Ammon's horn (tissue), 1 donor: ENCODE data around the gene RAP2A.
A peak's percentile ranks its signal among the peaks of the same experiment; 100 is the strongest.

Source experiments
- DNase-seq: peaks from one replicate; pipeline ENCODE4 v3.0.0-alpha.2; 2016; ENCODE audit warnings: low spot score

RAP2A gene

GRCh38 chr13:97433727-97434396 lies at the start of gene RAP2A:
Gene RAP2A, plus strand, starts transcription at chr13:97434169. Its CDS starts 302 bp downstream, at chr13:97434471.
- peak; percentile 95 for DNase-seq

DNA sequence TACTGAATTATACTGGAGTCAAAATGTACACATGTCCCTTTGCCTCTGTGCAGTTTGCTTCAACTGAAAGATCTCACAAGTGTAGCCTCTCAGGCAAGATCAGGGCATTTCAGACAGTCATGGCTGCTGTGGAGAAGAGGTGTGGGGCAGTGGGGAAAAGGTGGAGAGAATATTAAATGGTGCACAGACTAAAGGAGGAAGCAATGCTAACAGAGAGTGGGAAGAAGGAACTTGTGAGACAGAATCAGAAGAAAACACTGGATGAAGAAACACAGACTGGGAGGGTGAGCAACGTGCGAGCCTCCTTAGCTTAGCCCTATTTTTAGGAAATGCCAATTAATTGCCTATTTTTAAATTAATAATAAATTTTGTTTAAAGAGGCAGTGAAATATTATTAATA lies 49.6 kb upstream of the RAP2A start:
- no peak for DNase-seq

GRCh38 chr13:97385146-97385545 lies 48.8 kb upstream of the RAP2A start:
- no peak for DNase-seq

GRCh38 chr13:97385854-97386253 lies 48.1 kb upstream of the RAP2A start:
- DNase-seq = no peak

GRCh38 chr13:97386801-97387484 lies 47.0 kb upstream of the RAP2A start:
- DNase-seq = peak; percentile 73

DNA sequence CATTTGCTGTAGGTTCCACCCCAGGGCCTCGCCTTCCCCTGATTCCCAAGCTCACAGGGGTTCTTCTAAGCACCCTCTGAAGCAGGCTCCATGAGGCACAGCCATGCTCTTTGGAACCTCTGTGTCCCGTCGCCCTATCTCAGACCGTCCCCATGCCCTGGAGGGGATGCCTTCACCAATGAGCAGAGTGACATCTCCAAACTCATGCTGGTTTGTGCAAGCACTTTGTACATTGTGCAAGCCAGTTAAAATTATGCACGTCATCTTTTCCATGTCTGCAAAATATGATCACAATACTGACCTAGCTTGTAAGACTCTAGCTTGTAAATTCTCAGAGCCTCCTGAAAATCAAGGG lies 46.5 kb upstream of the RAP2A start:
- no peak for DNase-seq

DNA sequence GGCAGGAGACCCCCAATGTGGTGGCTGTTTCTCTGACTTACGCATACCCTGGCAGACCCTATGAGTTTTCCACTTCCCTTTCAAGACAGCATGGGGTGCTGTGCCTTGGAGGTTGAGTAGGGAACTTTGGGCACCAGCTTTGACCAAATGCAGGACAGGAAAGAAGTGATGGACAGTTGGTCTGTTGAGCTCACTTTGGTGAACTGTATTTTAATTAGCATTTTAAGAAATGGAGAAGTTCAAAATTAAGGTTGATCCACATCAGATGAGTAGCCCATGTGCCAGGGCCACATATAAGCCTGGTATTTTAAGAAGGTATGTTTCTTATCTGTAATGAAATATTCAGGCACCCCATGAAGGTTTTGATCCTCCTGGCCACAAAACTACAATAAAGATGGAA lies 46.1 kb upstream of the RAP2A start:
- peak; percentile 42 for DNase-seq

DNA sequence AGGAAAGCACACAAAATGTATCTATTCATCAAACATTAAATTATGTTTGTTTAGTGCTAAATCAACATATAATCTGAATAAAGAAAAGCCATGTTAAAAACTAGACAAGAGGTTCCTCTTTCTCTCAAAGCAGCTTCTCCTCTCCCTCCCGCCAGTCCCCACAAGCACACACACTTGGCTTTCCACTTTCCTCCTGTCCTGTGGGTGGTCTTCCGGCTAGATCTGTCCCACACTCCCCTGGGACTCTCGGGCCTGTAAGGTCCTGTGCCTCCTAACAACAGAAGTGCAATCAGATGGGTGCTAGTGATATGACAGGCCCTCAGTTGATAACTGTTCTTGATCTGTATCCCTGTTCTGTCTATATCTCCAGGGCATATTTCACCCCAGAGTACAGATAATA lies 45.6 kb upstream of the RAP2A start:
- DNase-seq = peak; percentile 51

- DNase-seq = no peak
These were observed 42.9 kb upstream of the RAP2A start for GRCh38 chr13:97390941-97391600.

GRCh38 chr13:97392020-97392419 lies 41.9 kb upstream of the RAP2A start:
- DNase-seq = no peak

DNA sequence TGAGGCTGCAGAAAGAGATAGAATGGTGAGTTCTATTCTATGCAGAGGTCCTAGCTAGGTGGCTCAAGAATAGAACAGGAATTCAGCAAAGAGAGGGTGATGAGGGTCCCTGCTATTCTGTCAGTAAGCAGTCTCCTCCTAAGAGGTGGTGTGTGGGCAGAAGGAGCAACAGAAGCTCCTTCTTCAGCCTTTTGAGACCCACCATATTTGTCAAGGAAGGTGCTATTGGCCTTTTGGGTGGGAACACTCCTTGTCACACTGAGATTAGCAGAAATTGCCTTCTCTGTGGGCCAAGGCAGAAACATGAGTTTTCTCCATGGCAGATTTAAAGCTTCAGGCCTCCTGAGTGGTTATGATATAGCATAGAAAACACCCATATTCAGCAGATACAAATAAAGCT lies 39.4 kb upstream of the RAP2A start:
- no peak for DNase-seq

DNA sequence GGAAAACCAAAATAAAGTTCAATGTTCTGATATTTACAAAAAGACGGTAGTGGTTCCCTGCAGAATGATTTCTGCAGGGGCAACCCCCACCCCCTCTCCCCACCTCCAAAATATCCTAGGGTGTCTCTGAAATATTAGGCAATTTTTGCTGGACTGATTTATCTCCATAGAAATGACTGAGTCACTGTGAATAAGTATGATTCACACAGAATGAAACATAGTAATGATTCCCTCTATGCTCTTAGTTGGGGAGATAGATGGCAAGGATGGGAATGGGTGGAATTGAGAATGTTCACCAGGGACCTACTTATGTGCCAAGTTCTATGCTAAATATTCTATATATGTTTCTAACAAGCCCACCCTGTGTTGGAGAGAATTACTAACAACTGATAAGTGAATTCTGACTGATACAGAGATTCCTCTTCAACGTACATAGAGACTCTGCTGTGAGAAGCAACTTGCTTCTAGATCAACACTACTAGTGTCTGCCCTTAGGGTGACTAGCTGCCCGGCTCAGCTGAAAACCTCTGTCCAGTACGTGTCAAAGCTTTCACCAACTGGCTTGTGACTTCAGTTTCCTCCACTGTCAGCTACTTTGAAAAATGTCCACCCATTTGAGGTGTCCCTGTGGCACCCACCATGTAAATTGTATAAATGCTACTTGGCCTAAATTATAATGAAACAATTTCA lies 38.4 kb upstream of the RAP2A start:
- DNase-seq = no peak

DNA sequence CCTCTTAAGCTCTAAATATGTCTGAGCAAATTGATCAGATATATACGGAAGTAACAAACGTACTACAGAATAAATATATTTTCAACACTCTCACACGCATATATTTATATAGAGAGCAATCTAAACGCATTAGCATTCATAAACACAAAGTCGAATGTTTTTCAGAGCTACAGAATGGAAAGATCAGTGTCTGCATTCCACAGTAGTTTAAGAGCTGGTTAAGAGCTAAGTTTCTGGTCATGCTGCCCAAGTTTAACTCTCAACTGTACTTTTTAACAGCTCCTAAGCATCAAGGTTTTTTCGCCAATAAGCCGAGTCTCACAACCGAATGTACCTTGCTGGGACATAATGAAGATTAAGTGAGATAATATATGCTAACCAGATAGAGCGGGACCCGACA lies 36.7 kb upstream of the RAP2A start:
- no peak for DNase-seq

- DNase-seq = no peak
These were observed 32.5 kb upstream of the RAP2A start for GRCh38 chr13:97401421-97401820.

DNA sequence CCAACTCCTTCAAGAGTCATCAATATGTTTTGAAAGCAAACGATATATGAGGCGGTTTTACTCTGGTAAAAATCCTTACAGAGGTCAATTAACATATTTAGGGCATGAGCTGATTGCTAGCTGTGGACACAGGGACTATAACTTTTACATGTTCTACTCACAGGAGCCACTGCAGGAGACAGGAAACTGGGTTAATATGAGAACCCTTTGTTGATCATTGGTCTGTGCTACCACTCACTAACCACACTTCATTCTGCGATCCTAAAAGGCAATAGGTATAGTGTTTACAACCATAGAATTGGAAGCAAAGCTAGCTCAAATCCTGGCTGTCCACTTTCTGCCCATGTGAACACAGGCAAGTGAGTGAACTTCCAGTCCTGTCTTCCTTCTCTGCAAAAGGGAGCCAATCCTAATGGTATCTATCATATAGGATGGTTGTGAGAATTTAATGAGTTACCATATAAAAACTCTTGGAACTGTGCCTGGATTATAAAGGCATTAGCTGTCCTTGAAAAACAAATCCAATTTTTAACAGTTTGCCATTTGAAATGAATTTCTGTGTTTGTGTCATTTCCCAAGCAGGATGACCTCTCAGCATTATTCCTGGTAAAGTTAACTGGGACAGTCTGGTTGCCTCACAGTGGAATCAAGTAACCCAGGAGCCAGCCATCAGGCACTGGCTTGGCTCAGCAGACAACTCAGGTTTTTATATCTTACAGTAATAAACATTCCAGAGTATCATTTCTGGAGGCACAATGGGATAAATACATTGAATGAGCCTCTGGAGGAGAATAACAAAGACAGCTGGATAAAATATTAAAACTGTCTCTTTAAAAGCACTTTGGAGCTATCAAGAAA lies 29.8 kb upstream of the RAP2A start:
- no peak for DNase-seq

GRCh38 chr13:97407540-97407939 lies 26.4 kb upstream of the RAP2A start:
- DNase-seq = no peak

DNA sequence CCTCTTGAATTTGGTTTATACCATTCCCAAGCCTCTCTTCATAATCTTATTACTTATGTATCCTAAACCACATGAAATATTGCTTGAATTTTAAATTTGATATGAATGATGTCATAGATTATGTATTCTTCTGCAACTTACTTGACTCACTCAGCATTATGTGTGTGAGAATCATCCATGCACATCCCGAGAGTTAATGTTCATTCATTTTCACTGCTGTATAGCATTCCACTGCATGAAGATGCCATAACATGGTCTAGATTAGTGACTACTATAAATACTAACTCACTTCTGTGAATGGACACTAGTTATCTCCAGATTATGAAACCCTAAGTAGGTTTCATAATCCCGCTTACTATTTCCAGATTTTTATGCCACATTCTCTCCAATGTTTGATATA lies 25.0 kb upstream of the RAP2A start:
- DNase-seq = no peak

DNA sequence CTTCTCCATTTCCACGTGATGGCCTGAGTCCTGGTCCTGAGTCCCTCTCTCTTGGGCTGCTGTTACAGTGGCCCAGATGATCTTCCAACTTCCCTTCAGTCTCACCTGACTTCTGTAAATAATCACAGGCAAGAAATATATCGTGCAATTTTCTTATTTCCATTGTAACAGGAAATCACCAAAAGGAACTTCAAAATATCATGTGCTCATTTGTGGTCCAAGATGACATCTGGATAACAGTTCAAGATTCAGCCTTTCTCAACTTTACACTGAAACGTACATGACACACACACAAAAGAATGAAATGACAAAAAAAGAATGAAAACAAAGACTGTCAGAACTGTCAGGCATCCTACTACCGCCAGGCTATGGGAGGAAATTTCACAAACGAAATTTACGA lies 22.0 kb upstream of the RAP2A start:
- DNase-seq = no peak

GRCh38 chr13:97413694-97414093 lies 20.3 kb upstream of the RAP2A start:
- DNase-seq = no peak

DNA sequence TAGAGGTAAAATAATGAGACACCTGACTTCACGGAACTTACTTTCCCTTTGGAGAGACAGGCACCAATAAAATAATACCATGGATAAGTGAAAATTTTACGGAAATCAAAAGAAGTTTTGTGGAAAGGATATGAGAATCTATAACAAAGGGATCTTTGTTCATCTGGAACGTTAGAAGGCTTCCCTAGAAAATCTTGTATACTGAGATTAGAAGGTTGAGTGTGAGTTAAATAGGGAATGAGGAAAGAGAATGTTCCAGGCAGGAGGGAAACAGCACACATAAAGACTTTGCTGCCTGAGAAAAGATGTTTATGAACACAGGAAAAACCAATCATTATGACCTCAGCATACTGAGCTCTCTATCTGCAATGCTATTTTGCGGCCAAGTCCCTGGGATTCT lies 19.6 kb upstream of the RAP2A start:
- DNase-seq = no peak

GRCh38 chr13:97417698-97418097 lies 16.3 kb upstream of the RAP2A start:
- DNase-seq = no peak
